ENCODE measurements around the gene ZNF335. TPM values are rescaled to one million over a fixed set of nuclear protein-coding genes. Genes with fewer than 3 reads are reported as not detected.
"Not testable (repeated sequence)": the region's sequence is repeated elsewhere in the genome, so short reads cannot be mapped to it uniquely, and the experiment has no call there.

ZNF335 gene
- total RNA-seq, 1 donor from 2014 or later: 7.6 TPM

DNA sequence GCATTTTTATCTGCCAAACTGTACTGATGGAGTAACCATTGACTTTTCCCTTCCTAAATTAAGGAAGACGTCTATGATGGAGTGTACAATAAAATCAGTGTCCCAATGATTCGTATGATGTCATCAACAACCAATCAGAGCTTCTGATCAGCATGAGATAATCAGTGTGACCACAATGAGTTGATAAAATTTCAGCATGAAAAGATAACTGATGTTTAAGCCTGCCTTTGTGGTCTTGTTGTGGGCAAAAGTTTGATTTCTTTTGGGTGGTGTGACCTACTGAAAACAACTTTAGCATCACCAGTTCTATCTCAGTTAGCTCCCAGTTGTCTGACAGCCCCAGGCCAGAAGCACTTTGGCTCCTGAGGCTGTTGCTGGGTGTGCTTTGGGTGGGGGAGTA lies 34.2 kb downstream of the ZNF335 start:
- ATAC-seq: no peak
- DNase-seq (ENCODE audit: low spot score): no peak

DNA sequence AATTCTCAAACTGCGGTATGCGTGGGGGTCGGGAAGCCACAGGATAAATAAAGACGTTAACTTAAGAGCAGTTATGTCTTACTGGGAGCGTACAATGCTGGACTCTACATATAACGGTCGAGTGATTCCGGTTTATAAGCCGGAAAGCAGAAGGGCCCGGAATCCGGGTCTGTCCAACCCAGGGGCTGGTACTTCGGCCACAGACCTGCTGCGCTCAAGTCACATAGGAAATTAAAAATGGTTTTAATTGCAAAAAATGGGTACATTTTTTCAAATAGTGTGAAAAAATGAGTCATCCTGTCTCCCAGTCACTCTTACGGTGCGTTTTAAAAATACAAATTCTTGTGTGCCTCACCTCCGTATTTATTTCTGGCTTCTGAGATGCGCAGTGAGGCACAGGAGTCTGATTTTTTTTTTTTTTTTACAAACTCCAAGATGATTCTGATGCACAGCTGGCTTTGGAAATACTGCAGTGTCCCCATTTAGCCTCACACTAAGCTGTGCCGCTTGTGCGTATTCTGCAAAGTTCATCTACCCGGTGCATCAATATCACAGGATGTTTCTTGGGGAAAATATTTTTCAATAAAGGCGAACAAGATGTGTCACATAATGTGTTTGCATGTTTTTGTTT lies 36.5 kb downstream of the ZNF335 start:
- DNase-seq (ENCODE audit: low spot score) (no peak), ATAC-seq (peak; percentile 17)

DNA sequence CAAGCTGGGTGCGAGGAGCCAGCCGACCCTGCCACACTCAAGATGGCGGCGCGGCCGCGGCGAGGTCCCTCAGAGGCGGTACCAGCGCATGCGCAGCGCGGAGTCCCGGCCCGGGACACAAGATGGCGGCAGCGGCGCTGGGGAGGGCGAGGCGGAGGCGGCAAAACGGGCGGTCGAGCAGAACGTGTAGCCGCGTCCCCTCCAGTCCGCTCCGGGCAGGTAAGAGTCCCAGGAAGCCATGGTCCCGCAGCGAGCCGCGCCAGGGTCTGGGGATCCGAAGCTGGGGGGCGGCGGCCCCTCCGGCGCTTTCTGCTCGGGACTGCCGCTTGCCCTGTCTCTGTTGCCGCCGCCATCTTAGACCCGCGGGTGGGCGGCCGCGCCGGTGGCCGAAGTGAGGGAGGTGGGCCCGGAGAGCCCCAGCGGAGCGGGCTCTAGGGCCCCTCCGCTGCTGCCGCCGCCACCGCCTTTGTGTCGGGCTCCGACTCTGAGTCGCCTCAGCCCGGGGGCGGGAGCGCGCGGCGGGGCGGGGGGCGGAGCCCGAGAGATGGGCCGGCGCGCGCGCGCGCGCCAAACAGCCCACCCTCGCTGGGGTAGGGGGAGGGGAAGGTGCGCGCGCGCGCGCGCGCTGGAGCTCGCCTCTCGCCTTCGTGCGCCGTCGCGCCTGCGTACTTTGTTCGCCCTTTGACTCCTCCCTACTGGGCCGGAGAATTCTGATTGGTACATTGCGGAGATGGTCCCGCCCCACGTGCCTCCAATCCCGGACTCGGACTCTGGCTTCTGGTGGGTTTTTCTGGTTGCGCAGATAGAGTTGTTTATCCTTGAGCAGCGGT lies 37.2 kb downstream of the ZNF335 start, which contains the start of gene PCIF1:
Gene PCIF1 (plus strand): TSS at position 98 of the 830 bp plus-strand sequence. CDS start 4,317 bp downstream, outside the sequence.
- ATAC-seq (peak; percentile 92), DNase-seq (ENCODE audit: low spot score) (peak; percentile 99)

DNA sequence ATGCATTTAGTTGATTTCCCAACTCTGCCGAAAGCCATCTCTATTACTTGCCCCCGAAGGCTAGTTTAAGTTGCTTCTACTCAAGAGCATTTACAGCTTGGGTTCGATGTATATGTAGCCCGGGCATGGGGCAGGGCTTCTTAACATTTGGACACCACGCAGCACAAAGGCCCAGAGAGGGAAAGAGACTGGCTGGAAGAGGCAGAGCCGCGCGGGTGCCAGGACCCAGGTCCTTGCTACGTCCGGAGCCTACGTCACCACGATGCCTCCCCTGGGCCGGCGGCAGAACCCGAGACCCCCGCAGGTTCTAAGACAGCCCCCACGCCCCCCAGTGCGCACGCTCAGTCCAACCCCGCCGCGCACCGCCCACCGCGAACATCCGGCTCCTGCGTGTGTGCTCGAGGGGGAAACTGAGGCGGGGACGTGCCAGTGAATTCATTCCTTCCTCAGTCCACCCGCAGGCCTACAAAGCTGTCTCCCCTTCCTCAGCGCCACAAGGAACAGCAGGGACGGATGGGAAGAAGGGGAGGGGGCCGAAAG lies 37.9 kb downstream of the ZNF335 start:
- DNase-seq (ENCODE audit: low spot score) (no peak), ATAC-seq (peak; percentile 16)

GRCh38 chr20:45933266-45934045 lies 38.5 kb downstream of the ZNF335 start:
- peak; percentile 46 for ATAC-seq
- DNase-seq (ENCODE audit: low spot score): peak; percentile 70

DNA sequence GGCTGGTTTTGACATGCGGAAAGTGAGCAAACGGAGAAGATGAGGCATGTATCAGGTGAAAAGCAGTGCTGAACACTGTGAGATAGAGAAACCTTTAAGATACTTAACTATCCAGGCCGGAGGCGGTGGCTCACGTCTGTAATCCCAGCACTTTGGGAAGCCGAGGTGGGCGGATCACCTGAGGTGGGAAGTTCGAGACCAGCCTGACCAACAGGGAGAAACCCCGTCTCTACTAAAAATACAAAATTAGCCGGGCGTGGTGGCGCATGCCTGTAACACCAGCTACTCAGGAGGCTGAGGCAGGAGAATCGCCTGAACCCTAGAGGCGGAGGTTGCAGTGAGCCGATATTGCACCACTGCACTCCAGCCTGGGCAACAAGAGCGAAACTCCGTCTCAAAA lies 40.3 kb downstream of the ZNF335 start:
- DNase-seq (ENCODE audit: low spot score); ATAC-seq: not testable (repeated sequence)

- no peak for DNase-seq (ENCODE audit: low spot score)
- peak; percentile 37 for ATAC-seq
These were observed 44.7 kb downstream of the ZNF335 start for GRCh38 chr20:45927071-45927878.

DNA sequence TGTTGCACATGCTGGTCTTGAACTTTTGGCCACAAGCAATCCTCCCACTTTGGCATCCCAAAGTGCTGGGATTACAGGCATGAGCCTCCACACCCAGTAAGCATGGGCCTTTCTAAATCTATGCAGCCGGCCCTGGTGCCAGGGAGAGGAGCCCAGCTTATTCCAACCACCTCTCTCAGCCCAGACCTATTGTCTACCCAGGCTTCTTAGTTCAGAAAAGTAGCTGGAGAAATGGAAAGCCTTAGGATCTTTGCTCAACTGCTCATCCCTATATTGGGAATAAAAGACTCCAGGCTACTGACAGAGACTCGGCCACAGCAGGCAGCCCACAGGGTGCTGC lies 45.3 kb downstream of the ZNF335 start:
- no peak for ATAC-seq
- no peak for DNase-seq (ENCODE audit: low spot score)

GRCh38 chr20:45925821-45926506 lies 46.0 kb downstream of the ZNF335 start:
- DNase-seq (ENCODE audit: low spot score) (no peak), ATAC-seq (no peak)

DNA sequence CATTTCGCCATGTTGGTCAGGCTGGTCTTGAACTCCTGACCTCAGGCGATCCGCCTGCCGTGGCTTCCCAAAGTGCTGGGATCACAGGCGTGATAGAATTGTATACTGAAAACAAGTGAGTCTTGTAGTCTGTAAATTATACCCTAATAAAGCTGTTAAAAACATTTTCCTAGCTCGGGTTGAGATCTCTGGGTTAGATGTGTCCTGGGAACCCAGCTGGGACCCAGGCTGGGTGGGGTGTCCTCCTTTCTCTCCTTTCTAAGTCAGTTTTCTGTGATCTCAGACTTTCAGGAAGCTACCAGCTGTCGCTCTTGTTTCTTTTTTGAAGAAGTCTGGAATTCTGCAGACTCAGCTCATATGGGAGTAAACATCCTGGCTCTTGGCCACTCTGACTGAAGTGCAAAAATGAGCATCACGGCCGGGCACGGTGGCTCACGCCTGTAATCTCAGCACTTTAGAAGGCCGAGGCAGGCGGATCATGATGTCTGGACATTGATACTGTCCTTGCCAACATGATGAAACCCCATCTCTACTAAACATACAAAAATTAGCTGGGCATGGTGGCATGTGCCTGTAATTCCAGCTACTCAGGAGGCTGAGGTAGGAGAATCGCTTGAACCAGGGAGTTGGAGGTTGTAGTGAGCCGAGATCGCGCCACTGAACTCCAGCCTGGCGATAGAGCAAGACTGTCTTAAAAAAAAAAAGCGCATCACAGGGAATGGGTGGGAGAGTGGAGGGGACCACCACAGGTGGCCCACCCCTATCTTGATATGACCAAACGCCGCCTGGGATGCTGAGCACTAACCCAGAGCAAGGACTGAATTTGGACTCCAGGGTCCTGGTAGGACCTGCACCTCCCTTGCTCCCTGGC lies 47.4 kb downstream of the ZNF335 start:
- ATAC-seq: peak; percentile 85
- no peak for DNase-seq (ENCODE audit: low spot score)

- no peak for ATAC-seq
- DNase-seq (ENCODE audit: low spot score): no peak
These were observed 50.4 kb downstream of the ZNF335 start for GRCh38 chr20:45921337-45922189.

DNA sequence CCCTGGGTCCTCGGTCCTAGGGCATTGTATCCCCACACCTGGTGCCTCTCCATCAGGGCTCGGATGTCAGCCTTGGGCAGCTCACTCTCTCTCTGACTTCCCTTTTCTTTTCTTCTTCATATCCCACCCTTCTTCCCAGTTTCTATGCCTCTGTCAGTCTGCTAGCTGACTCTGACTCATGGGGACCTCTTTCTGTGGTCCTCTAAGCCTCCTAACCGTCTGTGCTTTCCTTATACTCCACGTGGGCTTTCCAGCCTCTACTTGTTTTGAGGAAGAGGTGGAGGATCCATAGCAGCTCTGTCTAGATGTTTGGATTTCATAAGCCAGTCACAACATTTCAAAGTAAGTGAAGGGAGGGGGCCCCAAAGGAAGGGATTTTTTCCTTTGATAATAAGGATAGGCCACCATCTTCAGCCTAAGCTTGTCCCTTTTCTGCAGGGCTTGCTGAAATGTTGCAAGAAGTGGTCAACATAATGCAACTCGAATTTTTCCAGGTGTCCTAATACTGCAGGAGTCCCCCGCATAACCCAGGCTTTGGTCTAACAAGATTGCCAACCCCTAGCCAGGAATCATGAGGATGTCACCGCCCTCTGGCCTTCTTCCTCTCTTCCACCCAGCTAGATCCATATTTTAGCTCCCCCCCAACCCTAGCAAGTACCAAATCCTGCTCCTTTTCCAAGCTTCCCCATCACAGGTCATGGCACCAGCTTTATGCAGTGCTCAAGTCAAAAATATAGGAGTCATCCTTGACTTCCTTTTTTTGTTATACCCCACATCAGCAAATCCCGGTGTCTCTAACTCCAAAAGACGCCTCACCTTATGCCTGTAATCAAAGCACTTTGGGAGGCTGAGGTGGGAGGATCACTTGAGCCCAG lies 51.3 kb downstream of the ZNF335 start:
- DNase-seq (ENCODE audit: low spot score): no peak
- no peak for ATAC-seq

DNA sequence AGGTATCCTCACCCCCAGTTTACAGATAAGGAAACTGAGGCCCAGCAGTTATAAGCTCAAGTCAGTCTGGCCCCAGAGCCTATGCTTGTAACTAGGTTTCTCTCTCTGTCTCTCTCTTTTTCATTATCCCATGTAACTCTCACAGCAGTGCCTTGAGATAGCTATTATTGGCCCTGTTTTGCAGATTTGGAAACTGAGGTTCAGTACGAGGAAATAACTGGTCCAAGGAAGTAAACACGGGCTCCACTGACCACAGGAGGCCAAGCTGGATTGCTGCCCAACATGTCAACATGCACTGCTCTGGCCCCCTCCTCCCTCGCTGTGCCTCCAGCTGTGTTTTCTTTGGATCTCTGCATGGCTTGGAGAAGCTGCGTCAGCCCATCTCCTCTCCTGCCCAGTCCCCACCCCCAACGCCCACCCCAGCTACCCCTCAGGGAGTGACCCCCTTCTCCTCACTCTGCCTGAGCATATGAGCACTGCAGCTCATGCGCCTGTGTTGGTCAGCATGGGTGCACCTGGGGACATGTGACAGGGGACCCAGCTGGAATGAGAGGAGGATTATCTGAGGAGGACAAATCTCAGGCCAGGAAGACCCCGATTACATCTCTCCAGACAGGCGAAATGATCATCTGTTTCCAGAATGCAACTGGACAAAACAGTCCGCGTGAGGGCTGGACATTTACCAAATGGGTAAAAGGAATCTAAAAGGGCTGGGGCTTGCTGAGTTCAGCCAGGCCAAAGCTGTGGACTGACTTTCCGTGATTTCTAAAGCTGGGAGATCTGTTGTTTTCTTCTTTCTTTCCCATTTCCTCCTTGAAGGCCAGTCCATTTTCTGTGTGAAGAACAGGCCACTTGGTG lies 52.2 kb downstream of the ZNF335 start:
- ATAC-seq (peak; percentile 10), DNase-seq (ENCODE audit: low spot score) (no peak)

DNA sequence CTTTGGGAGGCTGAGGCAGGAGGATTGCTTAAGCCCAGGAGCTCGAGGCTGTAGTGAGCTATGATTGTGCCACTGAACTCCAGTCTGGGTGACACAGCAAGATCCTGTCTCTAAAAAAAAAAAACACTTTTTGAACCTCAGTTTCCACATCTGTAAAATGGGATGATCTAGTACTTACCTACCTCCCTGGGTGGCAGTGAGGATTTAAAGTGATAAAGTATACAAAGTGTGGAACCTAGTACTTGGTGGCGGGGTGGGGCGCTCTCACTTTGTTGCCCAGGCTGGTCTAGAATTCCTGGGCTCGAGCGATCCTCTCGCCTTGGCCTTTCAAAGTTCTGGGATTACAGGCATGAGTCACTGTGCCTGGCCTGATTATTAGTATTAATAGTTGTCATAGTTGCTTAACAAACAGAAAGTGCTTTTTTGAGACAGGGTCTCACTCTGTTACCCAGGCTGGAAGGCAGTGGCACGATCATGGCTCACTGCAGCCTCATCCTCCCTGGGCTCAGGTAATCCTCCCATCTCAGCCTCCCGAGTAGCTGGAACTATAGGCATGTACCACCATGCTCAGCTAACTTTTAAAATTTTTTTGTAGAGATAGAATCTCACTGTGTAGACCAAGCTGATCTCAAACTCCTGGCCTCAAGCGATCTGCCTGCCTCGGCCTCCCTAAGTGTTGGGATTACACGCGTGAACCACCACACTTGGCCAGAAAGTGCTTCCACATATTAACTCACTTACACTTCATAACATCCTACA lies 53.0 kb downstream of the ZNF335 start:
- no peak for ATAC-seq
- DNase-seq (ENCODE audit: low spot score): no peak

DNA sequence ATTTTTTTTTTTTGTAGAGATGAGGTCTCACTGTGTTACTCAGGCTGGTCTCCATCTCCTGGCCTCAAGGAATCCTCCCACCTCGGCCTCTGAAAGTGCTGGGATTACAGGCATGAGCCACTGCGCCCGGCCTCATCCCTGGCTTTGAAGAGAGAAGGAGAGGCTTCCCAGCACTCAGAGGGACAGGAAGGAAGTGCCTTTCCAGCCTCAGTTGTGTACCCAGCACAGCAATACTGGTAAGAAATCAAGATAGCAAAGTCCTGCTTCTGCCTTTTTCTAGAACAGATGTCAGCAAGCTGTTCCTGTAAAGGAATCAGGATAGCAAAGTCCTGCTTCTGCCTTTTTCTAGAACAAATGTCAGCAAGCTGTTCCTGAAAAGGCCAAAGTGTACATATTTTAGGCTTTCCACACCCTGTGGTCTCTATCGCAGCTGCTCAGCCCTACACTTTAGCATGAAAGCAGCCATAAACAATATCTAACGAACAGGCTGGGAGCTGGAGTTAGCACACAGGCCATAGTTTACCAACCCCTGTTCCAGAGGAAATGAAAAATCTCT lies 53.7 kb downstream of the ZNF335 start:
- peak; percentile 44 for ATAC-seq
- DNase-seq (ENCODE audit: low spot score): no peak
